Measurements from ENCODE around the gene FOLR2.

- TF ChIP-seq POLR2AphosphoS5 (IDR thresholded peaks at IDR 0.05; ENCODE audit: low read depth, low read length) (no peak), POLR2A (IDR thresholded peaks at IDR 0.05; ENCODE audit: low read depth, low read length) (no peak), TAF1 (IDR thresholded peaks at IDR 0.05; ENCODE audit: low read depth, low read length) (no peak), SPI1 (IDR thresholded peaks at IDR 0.05; ENCODE audit: low read depth, low read length) (no peak)
Measured at GRCh38 chr11:72189455-72190250, 26.9 kb upstream of the FOLR2 start.

Data from GM12891 (cell line).